Coronary artery (tissue), 2 donors: ENCODE measurements around the gene TAS2R1.

Source experiments
- DNase-seq: peaks from one replicate; pipeline ENCODE4 v3.0.0-alpha.2; 2017; ENCODE audit warnings: low spot score
- H3K27ac ChIP-seq, 2 donors: fragments of 200-600 bp; sonication (generic); one replicate each; pipeline ENCODE4 v1.5.1; 2016 to 2019
- H3K4me3 ChIP-seq: fragments of 200-600 bp; sonication (generic); 2 replicates; pipeline ENCODE4 v1.5.1; 2016; ENCODE audit warnings: mild to moderate bottlenecking, moderate library complexity
- TF ChIP-seq, protein P1 (sequence below): fragments of 200-600 bp; sonication (generic); IDR thresholded peaks from one replicate; pipeline ENCODE4 v1.5.1; 2019; ENCODE audit warnings: antibody characterized with exemption

The TAS2R1 gene

GRCh38 chr5:9625286-9625685 lies 4.9 kb downstream of the TAS2R1 start:
- TF ChIP-seq, protein P1, sequence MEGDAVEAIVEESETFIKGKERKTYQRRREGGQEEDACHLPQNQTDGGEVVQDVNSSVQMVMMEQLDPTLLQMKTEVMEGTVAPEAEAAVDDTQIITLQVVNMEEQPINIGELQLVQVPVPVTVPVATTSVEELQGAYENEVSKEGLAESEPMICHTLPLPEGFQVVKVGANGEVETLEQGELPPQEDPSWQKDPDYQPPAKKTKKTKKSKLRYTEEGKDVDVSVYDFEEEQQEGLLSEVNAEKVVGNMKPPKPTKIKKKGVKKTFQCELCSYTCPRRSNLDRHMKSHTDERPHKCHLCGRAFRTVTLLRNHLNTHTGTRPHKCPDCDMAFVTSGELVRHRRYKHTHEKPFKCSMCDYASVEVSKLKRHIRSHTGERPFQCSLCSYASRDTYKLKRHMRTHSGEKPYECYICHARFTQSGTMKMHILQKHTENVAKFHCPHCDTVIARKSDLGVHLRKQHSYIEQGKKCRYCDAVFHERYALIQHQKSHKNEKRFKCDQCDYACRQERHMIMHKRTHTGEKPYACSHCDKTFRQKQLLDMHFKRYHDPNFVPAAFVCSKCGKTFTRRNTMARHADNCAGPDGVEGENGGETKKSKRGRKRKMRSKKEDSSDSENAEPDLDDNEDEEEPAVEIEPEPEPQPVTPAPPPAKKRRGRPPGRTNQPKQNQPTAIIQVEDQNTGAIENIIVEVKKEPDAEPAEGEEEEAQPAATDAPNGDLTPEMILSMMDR, result no peak
- H3K27ac ChIP-seq, result no peak overlapping the region
- H3K4me3 ChIP-seq, result no peak overlapping the region
- DNase-seq, result no peak

DNA sequence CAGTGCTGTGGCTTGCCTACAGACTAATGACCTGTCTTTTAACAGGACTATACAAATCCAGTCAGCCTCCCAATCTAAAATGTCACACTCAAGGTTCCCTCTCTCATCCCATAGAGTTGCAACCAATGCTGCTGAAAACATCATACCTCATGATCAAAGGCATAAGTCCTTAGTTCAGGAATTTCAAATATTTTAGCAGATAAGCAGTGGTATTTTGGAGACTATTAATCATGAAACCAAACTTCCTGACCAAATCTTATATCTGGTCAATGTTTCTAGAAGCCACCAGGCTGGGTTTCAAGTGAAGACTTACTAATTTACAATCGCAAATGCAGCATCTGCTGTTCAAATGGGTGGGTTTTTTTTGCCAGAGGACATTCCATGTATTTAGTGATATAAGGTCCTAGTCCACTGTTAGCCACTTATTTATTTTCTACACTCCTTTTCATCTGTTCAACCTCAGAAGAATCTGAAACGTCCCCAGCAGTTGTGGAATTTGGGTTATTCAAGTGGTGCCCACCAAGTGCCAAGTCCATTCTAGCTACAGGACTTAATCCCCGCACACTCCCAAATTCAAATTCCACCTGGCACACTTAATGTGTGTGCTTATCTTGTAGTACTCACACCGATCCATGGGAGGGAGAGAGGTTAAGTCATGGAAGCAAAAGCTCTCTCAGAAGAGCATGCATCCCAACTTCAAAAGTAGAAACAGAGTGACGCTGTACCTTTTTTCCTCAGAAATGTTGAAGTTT lies 5.8 kb downstream of the TAS2R1 start:
- no peak overlapping the region for H3K27ac ChIP-seq
- no peak overlapping the region for H3K4me3 ChIP-seq
- TF ChIP-seq, protein P1, result no peak
- no peak for DNase-seq

DNA sequence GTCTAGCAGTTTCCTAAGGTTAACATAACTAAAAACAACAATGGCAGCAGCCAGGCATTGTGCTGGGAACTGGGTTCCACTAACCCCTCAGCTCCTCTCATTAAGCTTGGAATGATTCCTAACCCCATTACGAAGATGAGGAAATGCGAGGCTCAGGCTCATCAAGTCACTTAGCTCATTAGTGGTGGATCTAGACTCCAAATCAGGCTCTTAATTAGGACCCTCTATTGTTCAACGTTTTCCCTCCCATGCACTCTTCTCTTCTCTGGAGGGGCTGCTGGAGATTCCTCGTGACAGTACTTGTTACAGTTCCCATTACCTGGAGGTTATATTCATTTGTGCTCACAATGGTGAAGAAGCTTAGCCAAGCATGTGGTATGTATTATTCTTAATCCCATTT lies 6.5 kb downstream of the TAS2R1 start:
- DNase-seq, result no peak
- TF ChIP-seq, protein P1, result no peak
- Histone ChIP-seq H3K27ac (no peak overlapping the region), H3K4me3 (no peak overlapping the region)

- no peak for DNase-seq
- peak overlapping the region; percentile 17 for H3K4me3 ChIP-seq
- H3K27ac ChIP-seq, result peak overlapping the region in 1 of 2 donors; percentile 32
- TF ChIP-seq, protein P1, result no peak
These were observed 7.2 kb downstream of the TAS2R1 start for GRCh38 chr5:9622971-9623421.

DNA sequence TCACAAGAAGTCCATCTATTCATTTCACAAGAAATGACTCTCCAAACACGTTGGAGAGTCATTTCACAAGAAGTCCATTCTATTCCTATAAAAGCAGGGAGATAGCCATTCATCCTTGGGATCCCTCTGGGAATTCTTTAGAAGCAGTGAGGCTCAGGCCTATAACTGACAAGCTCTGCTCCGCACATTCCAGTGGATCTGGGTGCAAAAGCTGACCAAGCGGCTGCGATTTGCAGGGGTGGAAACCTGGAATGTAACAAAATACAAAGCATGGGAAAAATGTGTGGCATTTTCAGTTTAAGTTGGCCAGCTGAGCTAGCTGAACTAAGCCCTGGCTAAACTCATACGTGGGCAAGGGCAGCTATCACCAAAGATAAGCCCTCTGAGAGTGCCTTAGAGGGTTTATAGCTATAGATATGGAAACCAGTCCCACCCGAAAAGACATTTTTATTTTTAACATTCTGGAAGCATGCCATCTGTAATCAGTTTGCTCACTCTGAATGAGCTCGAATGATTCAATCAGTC lies 8.7 kb downstream of the TAS2R1 start:
- TF ChIP-seq, protein P1, result no peak
- peak overlapping the region in 1 of 2 donors; percentile 70 for H3K27ac ChIP-seq
- no peak for DNase-seq
- H3K4me3 ChIP-seq, result peak overlapping the region; percentile 4

DNA sequence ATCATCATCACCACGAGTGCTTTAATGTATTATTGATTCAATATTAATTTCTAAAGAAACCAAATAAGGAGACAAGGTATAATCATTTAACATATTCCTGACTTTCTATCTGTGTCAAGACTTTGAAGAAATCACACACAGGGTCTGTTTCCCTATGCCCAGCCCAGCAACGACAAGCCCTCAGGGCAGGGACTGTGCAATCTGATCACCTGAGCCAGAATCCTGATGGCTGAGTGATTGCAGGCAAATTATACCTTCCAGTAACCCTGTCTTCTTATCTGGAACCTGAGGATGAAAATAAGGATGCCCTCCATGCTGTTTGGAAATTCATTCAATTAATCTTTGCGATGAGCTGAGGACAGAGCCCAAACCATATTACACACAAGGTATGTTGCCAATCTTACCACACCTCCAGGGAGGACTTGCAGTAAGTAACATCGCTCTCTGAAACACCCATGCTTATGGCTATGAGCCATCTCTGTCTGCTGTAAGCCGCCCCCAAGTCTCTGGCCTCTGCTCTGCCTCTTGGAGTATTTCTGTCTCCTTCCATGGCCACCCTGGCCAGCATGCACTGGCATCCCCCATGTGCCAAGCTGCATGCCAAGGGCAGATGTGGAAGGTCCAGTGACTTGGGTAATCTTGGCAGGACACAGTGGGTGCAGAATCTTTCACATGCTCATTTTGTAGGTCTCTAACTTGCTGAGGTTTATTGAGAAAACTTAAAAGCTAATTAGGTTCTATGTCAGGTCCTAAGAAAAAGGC lies 10.6 kb downstream of the TAS2R1 start:
- TF ChIP-seq, protein P1, result no peak
- no peak for DNase-seq
- no peak overlapping the region for H3K27ac ChIP-seq
- H3K4me3 ChIP-seq, result no peak overlapping the region
